Left renal cortex interstitium (tissue), 4 donors: ENCODE data around the gene TNFRSF1B. TPM values are rescaled to one million over a fixed set of nuclear protein-coding genes. Genes with fewer than 3 reads are reported as not detected.

ENCODE experiments used
- DNase-seq, 4 donors: peaks; one replicate each; pipeline ENCODE4 v3.0.0-alpha.2; 2013; ENCODE audit warnings: low read depth in 4 of 4, low spot score in 2 of 4, missing footprints in 1 of 4
- polyA plus RNA-seq, 4 donors: library from polyadenylated mRNA; unstranded; fragments of 120-200 nt; gene quantifications; one replicate each; pipeline ENCODE4 v1.2.1, GENCODE V29; 2013; ENCODE audit not compliant: insufficient read length in 4 of 4

TNFRSF1B gene
- polyA plus RNA-seq = 1 to 10 TPM; 5.9 to 7.7 (median 6.7) TPM

DNA sequence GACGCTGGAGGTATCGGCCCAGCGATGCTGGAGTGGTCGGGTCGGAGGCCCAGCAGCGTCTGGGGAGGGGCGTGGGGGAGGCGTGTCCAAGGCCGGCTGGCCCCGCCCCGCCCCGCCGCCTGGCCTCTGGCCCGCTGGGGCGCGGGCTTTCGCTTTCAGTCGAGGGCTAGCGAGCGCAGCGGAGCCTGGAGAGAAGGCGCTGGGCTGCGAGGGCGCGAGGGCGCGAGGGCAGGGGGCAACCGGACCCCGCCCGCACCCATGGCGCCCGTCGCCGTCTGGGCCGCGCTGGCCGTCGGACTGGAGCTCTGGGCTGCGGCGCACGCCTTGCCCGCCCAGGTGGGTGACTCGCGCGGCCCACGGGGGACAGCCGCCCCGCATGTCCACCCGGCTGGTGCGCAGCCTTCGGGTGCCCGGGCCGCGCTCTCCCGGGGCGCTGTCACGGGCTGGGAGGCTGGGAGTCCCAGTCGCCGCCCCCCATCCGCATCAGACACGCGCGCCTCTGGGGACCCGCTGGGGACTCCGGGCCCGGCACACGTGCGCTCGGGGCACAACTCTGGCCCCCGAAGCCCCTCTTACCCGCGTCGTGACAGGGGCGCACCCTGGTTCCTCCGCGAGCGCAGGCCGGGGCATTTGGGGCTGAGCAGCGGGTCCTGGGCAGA lies at the start of gene TNFRSF1B:
Gene TNFRSF1B, plus strand, starts transcription at position 158 of the 659 bp plus-strand sequence. Its CDS starts 101 bp downstream, at position 259.
- DNase-seq = no peak

- DNase-seq = no peak
Observed at GRCh38 chr1:12121212-12122003, 45.4 kb upstream of the TNFRSF1B start.

DNA sequence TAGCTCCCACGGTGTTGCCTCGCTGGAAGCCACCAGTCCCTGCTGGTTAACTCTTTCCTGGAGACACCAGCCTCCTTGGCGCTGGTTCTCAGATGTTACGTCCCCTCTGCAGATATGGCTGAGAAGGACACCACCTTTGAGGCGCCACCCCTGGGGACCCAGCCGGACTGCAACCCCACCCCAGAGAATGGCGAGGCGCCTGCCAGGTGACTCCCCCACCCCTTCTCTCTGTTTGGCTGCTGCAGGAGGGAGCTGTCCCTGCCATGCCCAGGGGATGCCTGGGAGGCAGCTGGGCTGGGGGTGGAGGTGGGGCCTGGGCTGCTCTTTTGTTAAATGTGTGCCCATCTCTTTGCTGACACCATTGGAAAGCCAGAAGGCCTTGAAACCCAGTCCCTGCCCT lies 43.6 kb upstream of the TNFRSF1B start:
- no peak for DNase-seq

GRCh38 chr1:12124693-12125421 lies 41.9 kb upstream of the TNFRSF1B start:
- peak; percentile 36 to 71 (median 46) for DNase-seq

DNA sequence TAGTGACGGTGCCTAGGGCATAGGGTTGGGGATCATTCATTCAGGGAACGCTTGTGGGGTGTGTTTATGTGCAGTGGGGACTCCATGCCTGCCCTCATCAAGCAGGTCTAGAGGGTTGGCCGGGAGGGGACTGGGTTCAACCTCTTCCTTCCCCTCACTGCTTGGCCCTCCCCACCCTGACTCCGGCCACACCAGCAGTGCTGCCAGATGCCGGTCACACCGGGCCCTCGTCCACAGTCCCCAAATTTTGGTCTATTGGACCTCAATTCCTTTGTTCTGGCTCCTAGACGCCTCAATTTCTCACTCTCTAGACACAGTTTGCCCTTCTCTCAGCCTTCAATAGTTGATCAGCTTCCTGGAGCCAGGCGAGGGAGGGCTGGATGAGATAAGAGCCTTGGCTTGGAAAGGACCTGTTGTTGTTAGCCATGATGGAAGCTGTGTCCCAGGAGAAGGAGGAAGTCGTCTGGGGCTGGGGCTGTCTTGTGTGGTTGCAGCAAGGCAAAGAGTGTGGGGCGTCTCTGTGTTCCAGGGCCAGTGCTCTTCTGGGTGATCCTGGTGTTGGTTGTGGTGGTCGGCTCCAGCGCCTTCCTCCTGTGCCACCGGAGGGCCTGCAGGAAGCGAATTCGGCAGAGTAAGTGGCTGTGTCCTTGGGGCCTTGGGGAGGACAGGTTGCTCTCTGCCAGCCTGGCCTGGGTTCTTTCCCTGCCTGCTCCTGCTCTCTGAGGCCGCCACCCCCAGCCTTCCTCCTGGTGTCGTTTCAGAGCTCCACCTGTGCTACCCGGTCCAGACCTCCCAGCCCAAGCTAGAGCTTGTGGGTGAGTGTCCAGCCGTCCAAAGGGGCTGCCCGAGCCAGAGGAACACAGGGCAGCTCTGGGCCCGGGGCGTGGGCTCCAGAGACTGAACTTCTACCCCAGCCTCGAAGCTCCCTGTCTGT lies 41.1 kb upstream of the TNFRSF1B start:
- no peak for DNase-seq

- no peak for DNase-seq
Observed at GRCh38 chr1:12126781-12127180, 40.0 kb upstream of the TNFRSF1B start.

DNA sequence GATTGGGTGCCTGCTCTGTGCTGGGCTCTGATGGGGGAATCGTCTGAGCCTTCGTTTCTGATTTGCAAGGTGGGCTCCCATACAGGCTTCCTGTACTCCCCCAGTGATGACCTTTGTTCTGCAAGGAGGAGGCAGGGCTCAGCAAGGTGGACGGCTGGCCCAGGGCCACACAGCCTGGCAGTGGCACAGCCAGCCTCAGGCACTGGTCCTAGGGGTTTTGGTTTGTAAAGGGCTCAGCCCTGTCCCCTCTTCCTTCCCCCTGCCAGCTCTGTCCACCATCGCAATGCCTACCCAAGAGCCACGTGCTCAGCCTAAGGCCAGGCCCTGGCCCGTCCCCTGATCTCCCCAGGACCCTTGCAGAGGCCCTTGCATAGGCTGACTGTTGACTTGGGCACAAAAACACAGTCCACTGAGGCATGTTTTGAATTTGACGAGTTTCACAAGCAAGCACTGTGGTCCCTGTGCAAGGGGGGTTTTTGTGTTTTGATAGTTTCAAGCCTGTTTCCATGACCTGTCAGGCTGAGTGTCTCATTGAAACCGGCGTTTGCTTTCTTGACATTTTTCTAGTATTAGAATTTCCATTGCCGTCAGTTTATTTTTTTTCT lies 39.5 kb upstream of the TNFRSF1B start:
- DNase-seq = no peak

GRCh38 chr1:12128120-12128519 lies 38.7 kb upstream of the TNFRSF1B start:
- DNase-seq = no peak

DNA sequence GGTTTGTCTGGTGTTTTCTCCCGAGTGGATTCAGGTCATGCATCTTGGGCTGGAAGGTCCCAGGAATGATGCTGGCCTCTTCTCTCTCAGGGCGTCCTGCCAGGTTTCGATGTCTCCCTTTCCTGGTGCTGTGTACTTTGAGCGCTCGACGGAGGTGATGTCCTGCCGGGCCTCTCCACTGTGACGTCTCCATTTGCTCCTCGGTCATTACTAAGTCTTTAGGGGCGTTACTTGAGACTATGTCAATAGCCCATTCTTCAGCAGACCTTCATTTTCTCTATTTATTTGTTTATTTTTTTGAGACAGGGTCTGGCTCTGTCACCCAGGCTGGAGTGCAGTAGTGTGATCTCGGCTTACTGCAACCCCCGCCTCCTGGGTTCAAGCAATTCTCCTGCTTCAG lies 37.2 kb upstream of the TNFRSF1B start:
- DNase-seq = no peak

GRCh38 chr1:12130466-12131130 lies 36.2 kb upstream of the TNFRSF1B start:
- no peak for DNase-seq

- DNase-seq = no peak
Observed at GRCh38 chr1:12132078-12132477, 34.7 kb upstream of the TNFRSF1B start.

DNA sequence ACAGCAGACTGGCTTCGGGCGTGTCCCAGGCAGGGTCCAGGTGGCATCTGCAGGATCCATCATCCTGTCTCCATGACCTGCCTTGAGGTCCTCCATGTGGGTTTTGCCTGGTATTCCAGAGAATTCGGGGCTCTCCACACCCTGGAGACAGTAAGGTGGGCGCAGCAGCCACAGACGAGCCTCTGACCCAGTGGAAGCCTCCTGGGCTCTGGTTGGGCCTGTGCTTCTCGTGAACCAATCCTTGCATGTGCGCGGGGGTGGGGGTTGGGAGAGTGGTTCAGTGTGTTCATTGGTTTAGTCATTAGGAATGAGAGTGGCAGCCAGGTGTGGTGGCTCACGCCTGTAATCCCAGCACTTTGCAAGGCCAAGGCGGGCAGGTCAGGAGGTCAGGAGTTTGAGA lies 32.1 kb upstream of the TNFRSF1B start:
- DNase-seq = no peak

- no peak for DNase-seq
Observed at GRCh38 chr1:12135612-12136011, 31.2 kb upstream of the TNFRSF1B start.

- DNase-seq = no peak
Observed at GRCh38 chr1:12136916-12137610, 29.7 kb upstream of the TNFRSF1B start.

GRCh38 chr1:12138196-12139168 lies 28.3 kb upstream of the TNFRSF1B start:
- no peak for DNase-seq

- no peak for DNase-seq
Observed at GRCh38 chr1:12140016-12140415, 26.8 kb upstream of the TNFRSF1B start.

GRCh38 chr1:12140515-12141162 lies 26.2 kb upstream of the TNFRSF1B start:
- DNase-seq = no peak
